CD4-positive, alpha-beta T cell treated with Interleukin-12 subunit alpha and Interleukin-12 subunit beta, for 1 hour (primary cell): Measurements from ENCODE around the gene ADAMTSL3.
"Not testable (repeated sequence)": the region's sequence is repeated elsewhere in the genome, so short reads cannot be mapped to it uniquely, and the experiment has no call there.

Source experiments
- DNase-seq: peaks from one replicate; pipeline ENCODE4 v3.0.0-alpha.2; 2020

ADAMTSL3 gene

DNA sequence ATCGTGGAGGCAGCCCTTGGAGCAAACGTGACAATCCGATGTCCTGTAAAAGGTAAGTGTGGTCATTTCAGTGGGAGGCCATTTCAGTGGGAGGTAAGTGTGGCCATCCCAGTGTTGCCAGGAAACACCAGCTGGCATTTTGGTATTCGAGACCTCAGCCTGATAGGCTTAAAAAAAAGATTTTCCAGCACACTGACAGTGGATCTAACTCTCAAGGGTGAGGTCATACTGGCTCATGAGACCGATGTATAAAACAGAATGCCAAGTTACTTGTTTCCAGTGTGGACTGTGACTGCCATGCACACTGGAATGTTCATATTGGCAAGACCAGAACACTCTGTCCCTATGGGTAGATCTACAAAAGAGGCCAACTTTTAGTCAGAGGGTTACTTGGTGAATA lies 337.2 kb downstream of the ADAMTSL3 start:
- no peak for DNase-seq

DNA sequence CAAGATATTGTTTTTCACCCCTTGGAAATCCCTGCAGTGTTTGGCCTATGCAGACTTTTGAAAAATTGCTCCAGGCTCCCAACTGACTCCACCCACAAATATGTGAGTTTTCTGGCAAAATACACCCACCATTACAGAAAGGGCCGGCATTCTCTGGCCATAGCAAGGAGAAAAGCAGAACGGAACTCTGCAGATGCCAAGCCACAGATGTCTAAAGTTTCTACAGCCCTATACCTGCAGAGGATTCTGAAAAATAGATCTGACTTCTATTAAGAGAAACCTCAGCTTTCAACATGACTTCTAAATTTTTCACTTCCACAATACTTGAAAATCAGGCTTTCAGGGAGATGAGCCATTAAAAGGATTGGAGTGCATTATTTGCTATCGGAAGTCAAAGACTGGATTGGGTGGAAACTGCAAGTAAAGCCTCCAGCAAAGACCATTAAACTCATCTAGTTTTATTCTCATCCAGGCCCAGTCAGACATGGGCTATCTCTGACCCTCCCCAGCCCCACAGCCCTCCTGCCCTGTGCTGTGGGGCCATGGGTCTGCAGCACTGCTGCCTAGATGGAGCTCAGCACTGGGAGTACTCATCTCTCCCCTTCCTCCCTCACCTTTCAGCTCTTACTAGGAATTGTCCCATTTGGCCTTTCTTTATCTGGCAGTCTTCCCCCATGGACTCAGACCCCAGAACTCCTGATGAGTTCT lies 338.6 kb downstream of the ADAMTSL3 start:
- DNase-seq: no peak

DNA sequence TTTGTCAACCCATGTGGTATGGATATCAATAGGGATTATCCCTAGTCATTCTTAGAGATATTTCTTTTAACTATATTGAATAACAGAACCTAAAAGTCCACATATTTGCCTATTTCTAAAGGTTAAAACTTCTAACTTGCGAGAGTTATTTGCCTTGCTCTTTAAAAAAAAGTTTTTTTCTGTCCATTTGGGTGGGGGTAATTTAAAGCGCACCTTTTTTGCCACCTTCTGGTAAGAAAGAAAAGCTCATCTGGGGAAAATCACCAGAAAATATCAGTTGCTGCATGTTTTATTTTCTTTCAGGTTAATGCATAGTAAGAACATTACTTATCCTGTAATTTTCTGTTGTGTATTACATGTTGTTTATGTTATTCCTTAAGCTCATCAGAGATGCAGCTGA lies 339.7 kb downstream of the ADAMTSL3 start:
- no peak for DNase-seq

DNA sequence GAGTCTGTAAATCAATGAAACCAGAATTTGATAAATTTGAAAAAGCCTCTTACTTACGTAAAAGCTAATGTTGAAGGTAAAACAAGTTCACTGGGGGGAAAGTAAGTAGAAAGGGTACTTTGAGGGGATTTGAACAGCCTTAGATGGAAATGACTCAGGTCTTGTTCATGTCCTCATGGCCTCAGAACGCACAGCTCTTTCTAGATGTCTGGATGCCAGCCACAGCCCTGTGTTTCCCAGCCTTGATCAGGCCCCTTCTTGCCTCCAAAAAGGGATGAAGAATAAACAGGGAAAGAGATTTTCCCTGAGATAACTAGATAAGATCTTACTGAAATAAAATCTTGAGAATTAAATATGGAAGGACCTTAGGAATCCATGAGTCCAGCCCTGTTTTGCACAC lies 344.6 kb downstream of the ADAMTSL3 start:
- no peak for DNase-seq

DNA sequence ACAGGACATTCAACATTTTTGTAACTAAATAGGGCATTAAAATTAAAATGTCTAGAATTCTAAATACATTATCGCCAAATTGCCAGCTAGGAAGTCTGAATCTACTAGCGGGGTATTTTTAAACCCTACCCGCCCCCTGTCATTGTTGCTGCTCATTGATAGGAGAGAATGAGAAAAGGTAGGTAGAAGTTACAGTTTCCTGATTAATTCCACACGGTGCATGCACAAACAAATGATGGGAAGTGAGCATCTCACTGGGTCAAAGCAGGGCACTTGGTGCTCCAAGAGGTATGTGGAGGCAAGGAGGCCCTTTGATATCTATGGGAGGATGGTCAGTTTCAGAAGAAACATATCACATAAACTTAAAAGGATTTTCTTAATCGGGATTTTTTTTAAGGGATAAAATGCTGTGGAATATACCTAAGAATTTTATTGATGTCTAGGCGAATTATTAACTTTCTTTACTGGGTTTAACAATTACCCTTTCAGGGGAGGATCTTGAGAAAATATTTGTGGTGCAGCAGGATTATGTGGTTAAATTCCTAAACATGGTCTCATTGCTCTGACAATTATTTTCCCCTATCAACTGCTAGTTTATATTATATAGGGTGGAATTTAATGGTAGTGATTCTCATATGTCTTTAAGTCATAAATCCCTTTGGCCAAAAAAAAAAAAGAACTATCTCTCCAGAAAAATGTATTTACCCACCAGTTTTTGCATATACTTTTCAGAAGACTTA lies 345.6 kb downstream of the ADAMTSL3 start:
- no peak for DNase-seq

DNA sequence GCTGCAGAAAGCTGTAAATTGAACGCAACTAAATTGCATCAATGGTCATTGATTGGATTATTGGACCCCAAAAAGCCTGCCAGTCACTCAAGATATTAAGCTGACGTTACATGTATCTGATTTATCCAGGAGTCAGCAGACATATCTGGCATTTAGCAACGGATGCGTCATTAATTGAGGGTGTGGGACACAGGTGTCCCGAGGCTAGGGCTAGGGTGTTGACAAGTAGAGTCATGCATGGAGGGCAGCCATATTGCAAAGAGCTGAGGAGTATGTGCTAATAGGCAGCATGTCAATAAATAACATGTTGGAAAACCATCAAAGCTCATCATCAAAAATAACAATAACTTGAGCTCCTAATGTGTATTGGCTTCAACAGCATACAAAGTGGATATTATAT lies 347.1 kb downstream of the ADAMTSL3 start:
- DNase-seq: no peak

DNA sequence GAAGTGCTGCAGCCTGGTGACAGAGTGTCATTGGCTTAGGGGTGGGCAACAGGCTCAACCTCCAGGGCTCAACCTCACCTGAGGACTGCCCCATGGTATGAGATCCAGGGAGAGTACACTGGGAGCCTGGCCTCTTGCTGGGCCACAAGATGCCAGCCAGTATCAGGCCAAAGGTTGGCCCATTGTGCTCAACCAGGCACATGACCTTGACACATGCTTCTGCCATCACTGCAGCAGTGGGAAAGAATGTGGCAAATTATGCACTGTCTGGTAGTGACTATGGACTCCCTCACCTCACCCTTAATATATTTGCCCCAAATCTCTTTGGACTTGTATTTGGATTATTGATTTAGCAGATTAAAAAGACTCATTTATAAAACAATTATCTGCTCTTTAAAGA lies 347.7 kb downstream of the ADAMTSL3 start:
- DNase-seq: no peak

DNA sequence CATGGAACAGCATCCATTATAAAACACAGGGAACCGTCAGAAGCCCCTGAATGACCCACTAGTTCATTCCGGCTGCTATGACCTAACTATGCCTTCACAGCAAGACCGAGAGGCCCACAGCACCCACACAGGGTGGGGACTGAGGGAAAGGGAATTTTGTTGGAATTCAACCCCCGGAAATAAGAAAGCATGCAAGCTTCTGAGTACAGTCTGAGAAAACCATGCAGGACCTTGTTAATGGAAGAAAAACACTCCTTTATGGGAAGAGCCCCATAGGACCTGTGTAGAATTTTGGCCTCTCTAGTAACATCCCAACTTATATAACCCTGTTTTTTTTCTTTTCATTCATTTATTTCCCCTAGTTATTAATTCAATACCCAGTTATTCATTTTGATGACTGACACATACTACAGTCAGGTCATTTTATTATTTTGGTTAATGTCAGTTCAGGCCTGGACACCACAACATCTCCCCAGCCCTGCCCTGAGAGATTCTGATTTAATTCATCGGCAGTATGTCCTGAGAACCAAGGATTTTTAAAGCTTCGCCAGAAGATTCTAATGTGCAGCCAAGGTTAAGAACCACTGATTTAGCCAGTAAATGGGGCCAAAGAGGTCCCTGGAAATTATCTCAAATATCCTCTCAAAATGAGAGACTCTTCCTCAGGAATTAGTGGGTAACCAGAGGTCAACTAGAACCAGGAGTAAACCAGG lies 350.0 kb downstream of the ADAMTSL3 start:
- no peak for DNase-seq

DNA sequence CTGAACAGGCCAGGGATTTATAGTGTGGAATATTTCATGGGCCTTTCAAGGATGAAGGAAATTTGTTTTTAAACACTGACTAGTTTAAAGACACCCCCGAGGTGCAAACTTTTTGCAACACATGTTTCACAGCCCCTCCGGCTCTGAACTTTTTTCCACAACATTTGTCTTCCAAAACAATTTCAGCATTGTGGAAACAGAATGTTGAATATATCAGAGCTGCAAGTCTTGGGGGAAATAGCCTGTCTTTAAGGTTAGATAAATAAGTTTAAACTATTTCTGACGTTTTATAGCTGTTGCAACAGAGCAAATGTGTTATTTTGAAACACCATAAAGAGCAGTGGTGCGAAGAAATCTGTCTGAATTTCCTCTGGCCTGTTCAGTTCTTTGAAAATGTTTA lies 352.5 kb downstream of the ADAMTSL3 start:
- no peak for DNase-seq

DNA sequence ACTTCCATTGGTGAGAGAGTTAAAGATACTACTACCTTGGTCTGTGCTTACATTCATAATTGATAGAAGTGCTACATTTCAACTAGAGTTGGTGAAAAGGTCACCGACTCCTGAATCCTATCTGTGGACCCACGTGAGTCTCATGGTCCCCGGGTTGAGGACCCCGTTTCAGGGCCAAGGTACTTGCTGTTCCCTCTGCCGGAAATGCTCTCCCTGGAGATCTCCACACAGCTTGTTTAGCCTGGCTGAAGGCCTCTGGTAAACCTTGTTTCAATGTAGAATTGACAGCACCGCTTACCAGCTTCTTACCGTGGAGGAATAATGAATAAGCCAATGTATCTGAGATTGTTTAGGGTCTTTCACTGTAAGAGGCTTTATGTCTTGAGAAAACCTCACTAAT lies 355.7 kb downstream of the ADAMTSL3 start:
- DNase-seq: no peak

DNA sequence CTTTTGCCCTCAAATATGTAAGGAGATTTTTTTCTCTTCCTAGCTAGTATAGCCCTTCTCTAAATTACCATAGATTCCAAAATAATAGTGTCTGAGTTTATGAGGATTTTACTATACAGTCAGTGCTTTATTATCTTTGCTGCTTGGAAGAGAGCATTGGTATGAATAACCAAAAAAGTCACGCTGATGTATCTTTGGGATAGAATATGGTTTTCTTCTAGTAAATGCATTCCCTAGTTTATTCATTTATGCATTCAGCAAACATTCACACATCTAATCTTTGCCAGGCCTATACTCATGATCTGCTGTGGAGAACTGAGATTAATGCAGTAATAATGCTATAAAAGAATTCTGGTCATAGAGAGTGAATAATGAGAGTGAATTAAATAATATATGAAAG lies 356.3 kb downstream of the ADAMTSL3 start:
- no peak for DNase-seq

DNA sequence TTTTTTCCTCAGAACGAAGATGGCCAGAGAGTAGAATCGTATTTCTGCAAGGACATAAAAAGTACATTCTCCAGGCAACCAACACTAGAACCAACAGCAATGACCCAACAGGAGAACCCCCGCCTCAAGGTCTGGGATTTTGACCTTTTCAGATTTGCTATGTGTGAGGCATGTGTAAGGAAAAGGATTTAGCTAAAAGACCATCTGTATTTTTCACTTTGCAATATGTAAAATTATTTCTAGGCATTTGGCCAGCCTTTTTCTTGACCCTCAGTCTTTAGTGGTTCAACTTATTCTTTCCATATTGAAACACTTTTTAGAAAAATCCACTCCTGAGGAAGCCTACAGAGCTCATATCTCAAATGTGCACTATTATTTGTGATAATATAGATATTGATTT lies 362.4 kb downstream of the ADAMTSL3 start:
- DNase-seq: no peak

DNA sequence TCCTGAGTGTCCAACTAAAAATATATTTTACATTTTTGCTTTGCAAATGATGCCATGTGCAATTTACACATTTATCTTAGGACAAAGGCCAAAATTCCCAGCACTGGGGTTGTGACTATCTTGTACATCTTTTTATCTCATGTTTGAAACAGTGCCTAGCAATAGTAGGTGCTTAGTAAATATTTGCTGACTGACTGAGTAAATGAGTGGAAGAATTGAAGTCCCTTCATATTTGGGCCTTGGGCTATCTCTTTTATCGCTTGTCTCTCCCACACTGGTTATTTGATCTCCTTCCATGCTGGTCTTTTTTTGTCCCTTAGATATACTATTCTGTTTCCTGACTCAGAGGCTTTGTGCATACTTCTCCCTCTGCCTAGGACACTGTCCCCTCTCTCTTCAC lies 368.6 kb downstream of the ADAMTSL3 start:
- no peak for DNase-seq

DNA sequence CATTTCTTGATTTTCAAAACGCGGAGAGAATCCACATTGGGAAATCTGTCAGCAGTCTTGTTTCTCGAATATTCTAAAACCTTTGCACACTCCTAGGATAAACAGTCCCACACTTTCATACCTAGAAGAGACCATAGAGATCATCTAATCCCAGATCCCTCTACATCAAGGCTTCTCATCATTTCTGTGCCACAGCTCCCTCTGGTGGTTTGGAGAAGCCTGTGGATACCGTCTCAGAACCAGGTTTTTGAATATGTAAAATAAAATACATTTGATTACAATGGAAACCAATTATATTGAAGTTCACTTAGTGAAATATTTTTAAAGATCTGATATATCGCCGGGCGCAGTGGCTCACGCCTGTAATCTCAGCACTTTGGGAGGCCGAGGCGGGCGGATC lies 369.7 kb downstream of the ADAMTSL3 start:
- no peak for DNase-seq

DNA sequence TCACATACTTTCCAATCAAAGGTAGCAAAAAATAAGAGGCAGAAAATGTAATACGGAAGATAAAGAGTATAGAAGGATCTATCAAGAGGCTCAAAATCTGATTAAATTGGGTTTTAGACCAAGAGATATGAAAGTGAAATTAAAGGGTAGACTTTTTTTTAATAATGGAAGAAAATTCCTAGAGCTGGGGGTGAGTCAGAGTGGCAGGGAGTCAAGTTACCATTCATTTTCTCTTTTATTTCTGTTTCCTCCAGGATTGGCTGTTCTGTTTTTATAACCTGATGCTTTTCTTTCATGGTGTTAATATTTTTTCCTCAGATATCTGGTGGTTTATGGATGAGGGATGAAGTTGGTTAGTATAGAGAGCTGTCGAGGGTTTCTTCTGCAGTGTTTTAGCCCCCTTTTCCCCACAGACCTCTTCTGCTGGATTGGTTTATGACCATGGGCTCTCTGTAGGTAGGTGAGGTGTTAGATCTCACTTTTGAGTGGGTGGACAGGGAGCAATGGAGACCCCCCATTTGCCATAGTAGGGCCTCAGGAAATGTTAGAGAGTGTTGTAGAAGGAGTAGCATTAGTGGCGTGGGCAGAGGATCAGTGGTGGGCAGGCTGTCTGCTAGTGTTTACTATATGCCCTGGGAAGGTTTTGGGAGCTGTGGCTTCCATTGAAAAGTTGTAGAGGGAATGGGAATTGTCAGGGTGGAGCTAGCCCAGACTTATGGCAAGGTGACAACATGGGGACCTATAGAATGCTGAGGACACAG lies 380.1 kb downstream of the ADAMTSL3 start:
- no peak for DNase-seq

DNA sequence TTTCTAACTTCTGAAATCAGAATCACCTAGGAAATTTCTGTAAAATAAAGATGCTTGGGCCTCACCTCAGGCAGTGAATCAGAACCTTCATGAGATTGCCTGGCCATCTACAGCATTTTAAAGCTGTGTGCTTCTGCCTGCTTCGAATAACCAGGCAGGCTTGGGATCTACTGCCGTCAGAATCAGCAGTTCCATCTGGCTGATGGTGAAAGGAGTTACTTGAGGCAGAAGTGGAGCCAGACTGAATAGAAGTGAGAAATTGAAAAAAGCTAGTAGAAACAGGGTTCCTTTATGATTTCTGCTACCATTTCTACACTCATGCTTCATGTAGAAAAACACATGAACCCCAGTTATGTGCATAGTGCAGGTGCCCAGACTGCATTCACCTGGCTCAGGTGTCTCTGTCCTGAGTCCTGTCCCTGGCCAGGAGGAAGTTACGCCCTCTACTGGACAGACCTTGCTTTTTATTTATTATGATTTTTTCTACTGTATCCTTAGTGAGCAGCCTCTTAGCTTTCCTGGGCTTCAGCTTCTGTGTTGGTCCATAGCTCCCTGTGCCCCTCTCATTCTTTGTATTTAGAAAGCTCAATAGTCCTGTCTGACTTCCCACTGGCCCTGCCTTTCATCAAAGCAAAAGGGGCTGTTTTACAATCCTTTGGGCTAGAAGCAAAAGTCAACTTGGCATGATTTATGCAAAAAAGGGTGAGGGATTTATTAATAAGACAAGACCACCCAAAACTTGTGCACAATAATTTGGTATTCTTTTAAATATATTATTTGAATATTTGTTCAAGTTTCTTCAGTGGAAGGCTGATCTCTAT lies 380.9 kb downstream of the ADAMTSL3 start:
- no peak for DNase-seq

DNA sequence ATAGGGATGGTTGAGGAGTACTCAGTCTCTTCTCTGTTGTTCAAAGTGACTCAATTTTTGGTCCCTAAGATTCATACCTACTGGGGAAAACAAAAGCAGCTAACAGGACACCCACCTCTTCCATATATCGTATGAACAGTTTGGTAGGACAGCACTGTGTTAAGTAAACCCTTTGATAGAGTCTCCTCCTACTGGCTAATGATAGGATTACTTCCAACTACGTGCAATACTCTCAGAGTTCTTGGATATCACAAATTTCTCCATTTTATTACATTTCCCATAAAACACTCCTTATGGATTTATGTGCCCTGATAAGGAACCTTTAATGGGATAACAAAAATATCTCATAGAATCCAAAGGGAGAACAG lies 381.5 kb downstream of the ADAMTSL3 start:
- no peak for DNase-seq

DNA sequence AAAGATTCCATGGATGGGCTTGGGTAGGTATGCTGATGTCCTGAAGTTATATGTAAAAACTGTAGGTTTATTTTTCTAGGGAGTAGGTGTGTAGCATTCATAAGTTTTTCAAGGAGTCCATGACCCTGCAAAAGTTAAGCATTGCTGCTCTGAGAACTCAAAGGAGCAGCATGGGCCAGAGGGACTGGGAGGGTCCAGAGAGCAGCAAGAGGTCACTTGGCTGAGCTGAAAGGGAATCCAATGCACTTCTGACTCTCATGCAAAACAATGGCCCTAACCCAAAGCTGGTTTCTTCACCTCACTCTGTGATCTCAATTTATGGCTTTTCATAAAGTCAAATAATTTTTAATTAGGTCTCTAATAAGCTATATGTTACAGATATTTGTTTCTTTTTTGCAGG lies 383.4 kb downstream of the ADAMTSL3 start:
- no peak for DNase-seq

DNA sequence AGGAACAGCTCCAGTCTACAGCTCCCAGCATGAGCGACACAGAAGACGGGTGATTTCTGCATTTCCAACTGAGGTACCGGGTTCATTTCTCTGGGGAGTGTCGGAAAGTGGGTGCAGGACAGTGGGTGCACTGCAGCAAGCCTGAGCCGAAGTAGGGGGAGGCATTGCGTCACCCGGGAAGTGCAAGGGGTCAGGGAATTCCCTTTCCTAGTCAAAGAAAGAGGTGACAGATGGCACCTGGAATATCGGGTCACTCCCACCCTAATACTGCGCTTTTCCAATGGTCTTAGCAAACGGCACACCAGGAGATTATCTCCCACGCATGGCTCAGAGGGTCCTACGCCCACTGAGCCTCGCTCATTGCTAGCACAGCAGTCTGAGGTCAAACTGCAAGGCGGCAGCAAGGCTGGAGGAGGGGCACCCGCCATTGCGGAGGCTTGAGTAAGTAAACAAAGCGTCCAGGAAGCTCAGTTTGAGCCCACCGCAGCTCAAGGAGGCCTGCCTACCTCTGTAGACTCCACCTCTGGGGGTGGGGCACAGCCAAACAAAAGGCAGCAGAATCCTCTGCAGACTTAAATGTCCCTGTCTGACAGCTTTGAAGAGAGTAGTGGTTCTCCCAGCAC lies 388.6 kb downstream of the ADAMTSL3 start:
- not testable (repeated sequence) for DNase-seq

DNA sequence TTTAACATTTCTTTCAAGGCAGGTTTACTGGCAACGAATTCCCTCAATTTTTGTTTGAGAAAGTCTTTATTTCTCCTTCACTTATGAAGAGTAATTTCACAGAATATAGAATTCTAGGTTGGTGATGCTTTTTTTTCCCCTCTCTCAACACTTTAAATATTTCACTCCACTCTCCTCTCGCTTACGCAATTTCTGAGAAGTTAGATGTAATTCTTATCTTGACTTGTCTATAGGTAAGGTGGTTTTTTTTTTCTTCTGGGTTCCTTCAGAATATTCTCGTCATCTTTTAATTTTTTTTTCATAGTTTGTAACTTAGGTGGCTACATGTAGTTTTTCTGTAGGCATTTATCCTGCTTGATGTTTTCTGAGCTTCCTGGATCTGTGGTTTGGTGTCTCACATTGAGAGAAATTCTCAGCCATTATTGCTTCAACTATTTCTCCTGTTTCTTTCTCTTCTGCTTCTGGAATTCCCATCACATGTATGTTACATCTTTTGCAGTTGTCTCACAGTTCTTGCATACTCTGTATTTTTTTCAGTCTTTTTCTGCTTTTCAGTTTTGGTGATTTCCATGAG lies 392.2 kb downstream of the ADAMTSL3 start:
- DNase-seq: no peak

DNA sequence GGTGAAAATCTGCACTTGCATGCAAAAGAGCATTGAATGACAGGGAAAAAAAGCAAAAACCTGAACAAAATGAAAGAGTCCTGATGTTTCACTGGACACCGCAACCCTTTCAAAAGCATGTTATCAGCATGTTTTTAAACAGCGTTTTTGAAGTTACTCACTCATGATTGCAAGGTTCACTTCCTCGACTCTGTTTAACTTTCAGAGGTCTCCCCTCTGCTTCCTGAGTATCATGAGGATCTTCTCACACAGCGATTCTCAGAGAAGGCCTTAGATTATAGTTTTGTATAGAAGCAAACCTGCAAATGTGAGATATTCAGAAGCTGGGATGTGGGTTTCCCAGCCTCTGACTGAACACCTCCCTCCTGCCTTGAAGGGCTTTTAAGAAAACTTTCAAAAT lies 395.6 kb downstream of the ADAMTSL3 start:
- not testable (repeated sequence) for DNase-seq

DNA sequence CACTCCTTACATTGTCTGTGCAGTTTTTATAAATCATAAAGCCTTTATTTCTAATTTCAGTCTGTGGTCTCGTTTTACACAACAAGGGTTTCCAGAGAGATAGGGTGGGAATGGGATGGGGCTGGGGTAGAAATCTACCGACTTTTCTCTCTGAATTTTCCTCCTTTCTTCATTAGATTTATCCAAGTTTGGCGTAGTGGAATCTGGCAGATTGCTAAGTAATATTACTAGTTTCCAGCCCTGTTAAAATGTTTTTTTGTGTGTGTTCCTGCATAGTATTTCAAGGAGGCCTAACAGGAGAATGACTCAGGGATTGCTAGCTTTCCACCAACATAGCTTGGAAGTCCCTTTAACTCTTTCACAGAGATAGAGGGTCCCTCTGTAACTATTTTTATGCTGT lies 396.2 kb downstream of the ADAMTSL3 start:
- DNase-seq: no peak
